ENCODE measurements around the gene ENTPD1.

GRCh38 chr10:95831515-95831914 lies 75.6 kb downstream of the ENTPD1 start:
- TF ChIP-seq CHD4 (IDR thresholded peaks at IDR 0.05) (no peak), MTA3 (IDR thresholded peaks at IDR 0.05; ENCODE audit: borderline replicate concordance, low read length) (no peak), RELA (IDR thresholded peaks at IDR 0.05; ENCODE audit: borderline replicate concordance, partially characterized antibody) (no peak), SP1 (IDR thresholded peaks at IDR 0.05; ENCODE audit: low read depth, low read length) (no peak), NFYB (IDR thresholded peaks at IDR 0.05; ENCODE audit: insufficient read depth, low read depth, low read length) (no peak), CTCF (IDR thresholded peaks at IDR 0.05 in 2 of 3, conservative IDR thresholded peaks at IDR 0.05 in 1 of 3; ENCODE audit: control insufficient read depth in 2 of 3, extremely low read depth in 1 of 3, insufficient read depth in 1 of 3, low read depth in 3 of 3, low read length in 3 of 3) (no peak), POLR2A (IDR thresholded peaks at IDR 0.05; ENCODE audit: low read depth, low read length) (no peak), SMC3 (IDR thresholded peaks at IDR 0.05; ENCODE audit: borderline replicate concordance, low read length) (no peak), SIN3A (IDR thresholded peaks at IDR 0.05; ENCODE audit: low read depth, low read length) (no peak), MYC (IDR thresholded peaks at IDR 0.05; ENCODE audit: insufficient read depth, insufficient read length, insufficient replicate concordance, low read length, severe bottlenecking) (no peak), RBBP5 (conservative IDR thresholded peaks at IDR 0.05) (no peak)
